GM12878 (cell line): ENCODE measurements around the gene HINT2. TPM values are rescaled to one million over a fixed set of nuclear protein-coding genes. Genes with fewer than 3 reads are reported as not detected.

Experiments used
- ATAC-seq: fragments of 200-7000 bp; cut with Tn5 transposase; 3 replicates; pipeline ENCODE4 v1.9.1; 2020; ENCODE audit warnings: mild to moderate bottlenecking, moderate library complexity
- BruUV-seq: library from RNA; stranded (reverse); fragments of 400-500 nt; replicated peaks from 2 replicates; lab custom pipeline; 2021; lab: Mats Ljungman, UMichigan
- CTCF ChIA-PET: fragments of 300-600 bp; sonication (Branson Sonifier 250); formaldehyde crosslinking; extraction: SDS; loops from one replicate; lab custom pipeline; 2021; ENCODE audit warnings: inconsistent platforms; lab: Yijun Ruan, JAX
- POLR2A ChIA-PET: fragments of 350-600 bp; formaldehyde crosslinking; extraction: SDS; loops from one replicate; lab custom pipeline; 2021; ENCODE audit warnings: inconsistent platforms; lab: Charles Lee
- RAD21 ChIA-PET: fragments of 300-600 bp; sonication (Branson Sonifier 250); formaldehyde crosslinking; loops from one replicate; lab custom pipeline; 2023; ENCODE audit warnings: antibody characterized with exemption; ENCODE audit not compliant: unreplicated experiment; lab: Charles Lee
- SMC1A ChIA-PET: fragments of 300-600 bp; sonication (Branson Sonifier 250); formaldehyde crosslinking; loops from one replicate; lab custom pipeline; 2023; ENCODE audit not compliant: unreplicated experiment, uncharacterized antibody; lab: Charles Lee
- DNase-seq: peaks from one replicate; pipeline ENCODE4 v3.0.0-alpha.2; 2011; ENCODE audit warnings: low read depth, low spot score
- FAIRE-seq: peaks from 3 replicates; lab custom pipeline; 2011; peaks lifted over from hg19 to GRCh38; lab: Jason Lieb, UNC
- H2AFZ ChIP-seq: 2 replicates; pipeline ENCODE4 v1.6.0; 2011; ENCODE audit warnings: low read depth, low read length, control low read depth; ENCODE audit not compliant: control insufficient read depth
- H3K27ac ChIP-seq: 2 replicates; pipeline ENCODE4 v1.5.1; 2011; ENCODE audit warnings: control low read depth; ENCODE audit not compliant: control insufficient read depth, insufficient read depth
- H3K27me3 ChIP-seq, 2 experiments: replicated peaks in 1 of 2; 2 replicates each; pipeline versions ENCODE4 v1.6.0 to v1.6.1; 2011; ENCODE audit warnings: low read length in 1 of 2; ENCODE audit not compliant: control insufficient read depth in 2 of 2, insufficient read depth in 2 of 2
- H3K36me3 ChIP-seq, 2 experiments: 2 replicates each; pipeline ENCODE4 v1.5.1; 2011; ENCODE audit warnings: low read length in 1 of 2; ENCODE audit not compliant: control insufficient read depth in 2 of 2, insufficient read depth in 2 of 2
- H3K4me1 ChIP-seq: 2 replicates; pipeline ENCODE4 v1.6.1; 2011; ENCODE audit warnings: mild to moderate bottlenecking, low read length, moderate library complexity, mixed read lengths; ENCODE audit not compliant: control insufficient read depth, insufficient read depth
- H3K4me2 ChIP-seq: 2 replicates; pipeline ENCODE4 v1.6.0; 2011; ENCODE audit warnings: control low read depth; ENCODE audit not compliant: control insufficient read depth, insufficient read depth
- H3K4me3 ChIP-seq: fragments of 200-600 bp; sonication (generic); 2 replicates; pipeline ENCODE4 v1.5.1; 2016
- H3K79me2 ChIP-seq: 2 replicates; pipeline ENCODE4 v1.6.0; 2011; ENCODE audit warnings: low read length; ENCODE audit not compliant: control insufficient read depth, insufficient read depth
- H3K9ac ChIP-seq: 2 replicates; pipeline ENCODE4 v1.8.0; 2011; ENCODE audit warnings: low read length, control low read depth, mixed read lengths; ENCODE audit not compliant: control insufficient read depth, insufficient read depth
- H3K9me3 ChIP-seq: replicated peaks from 3 replicates; pipeline ENCODE4 v1.5.1; 2011; ENCODE audit warnings: mild to moderate bottlenecking, low read length; ENCODE audit not compliant: control insufficient read depth, insufficient read depth
- H4K20me1 ChIP-seq: 2 replicates; pipeline ENCODE4 v1.6.0; 2011; ENCODE audit not compliant: control insufficient read depth, insufficient read depth
- BCL3 ChIP-seq: IDR thresholded peaks from 2 replicates; pipeline ENCODE4 v1.6.1; 2011; ENCODE audit warnings: borderline replicate concordance, low read depth, mild to moderate bottlenecking, moderate library complexity, low read length; ENCODE audit not compliant: insufficient read depth, poor library complexity, severe bottlenecking
- BHLHE40 ChIP-seq, 2 experiments: fragments of 450-650 bp in 1 of 2; IDR thresholded peaks; 2 replicates each; pipeline ENCODE4 v1.6.1; 2011 to 2017; ENCODE audit warnings: low read depth in 2 of 2, borderline replicate concordance in 1 of 2, improper control_type of control experiment in 1 of 2, low read length in 1 of 2, mild to moderate bottlenecking in 1 of 2
- CUX1 ChIP-seq: IDR thresholded peaks from 2 replicates; pipeline ENCODE4 v1.6.1; 2012; ENCODE audit warnings: improper control_type of control experiment, low read depth, low read length; ENCODE audit not compliant: insufficient replicate concordance
- EED ChIP-seq: sonication (generic); IDR thresholded peaks from 2 replicates; pipeline ENCODE4 v1.6.1; 2016; ENCODE audit warnings: antibody characterized with exemption, low read depth
- FOXM1 ChIP-seq: IDR thresholded peaks from 2 replicates; pipeline ENCODE4 v1.6.1; 2012; ENCODE audit warnings: low read depth, mild to moderate bottlenecking, inconsistent platforms, low read length, moderate library complexity
- GATAD2B ChIP-seq: fragments of 450-650 bp; conservative IDR thresholded peaks from 2 replicates; pipeline ENCODE4 v1.6.1; 2017; ENCODE audit warnings: low read depth, mild to moderate bottlenecking, moderate library complexity
- MEF2B ChIP-seq: fragments of 450-650 bp; IDR thresholded peaks from 2 replicates; pipeline ENCODE4 v1.6.1; 2018; ENCODE audit warnings: mild to moderate bottlenecking, moderate library complexity; ENCODE audit not compliant: partially characterized antibody, poor library complexity, severe bottlenecking
- PAX5 ChIP-seq: IDR thresholded peaks from 2 replicates; pipeline ENCODE4 v1.6.1; 2011; ENCODE audit warnings: low read depth, low read length, borderline replicate concordance
- POLR2AphosphoS2 ChIP-seq: IDR thresholded peaks from 2 replicates; pipeline ENCODE4 v1.6.1; 2011; ENCODE audit warnings: low read depth, mild to moderate bottlenecking, low read length, improper control_type of control experiment, moderate library complexity
- RELB ChIP-seq: fragments of 450-650 bp; IDR thresholded peaks from 2 replicates; pipeline ENCODE4 v1.6.1; 2017; ENCODE audit warnings: low read depth, mild to moderate bottlenecking, moderate library complexity
- YBX1 ChIP-seq: fragments of 450-650 bp; IDR thresholded peaks from 2 replicates; pipeline ENCODE4 v1.6.1; 2016; ENCODE audit warnings: antibody characterized with exemption
- WGBS: methylation state at CpG from one replicate; pipeline ENCODE4 v1.1.6; 2016; ENCODE audit warnings: low lambda C conversion rate; ENCODE audit not compliant: insufficient replicate concordance, insufficient coverage; ENCODE audit errors: missing lambda C conversion rate; 5-methylcytosine and 5-hydroxymethylcytosine counted together
- in situ Hi-C: fragments of 300-500 bp; cut with MboI; formaldehyde crosslinking; loops from 9 replicates; pipeline ENCODE4 v1.14.3; 2018; ENCODE audit warnings: mixed read lengths
- intact Hi-C: fragments of 100-400 bp; cut with micrococcal nuclease; formaldehyde crosslinking; loops from one replicate; pipeline ENCODE4 v1.14.2; 2022; ENCODE audit not compliant: unreplicated experiment
- polyA plus RNA-seq, 11 experiments: library from polyadenylated mRNA; depleted of rRNA in 4 of 11; unstranded in 6 of 11; stranded (reverse) in 5 of 11; fragments of >200 nt; fragmentation: Nextera tagmentation in 4 of 11; fragmentation: Illumina TruSeq in 1 of 11; extraction: Ambion mirVana in 4 of 11; extraction: Trizol in 1 of 11; gene quantifications; 1 replicate in 1 of 11; 2 replicates in 10 of 11; pipeline versions ENCODE4 v1.2.1 to v1.2.3, GENCODE V29; 2011 to 2016; ENCODE audit warnings: inconsistent platforms in 2 of 11, missing spikeins in 2 of 11, low read depth in 1 of 11
- total RNA-seq, 4 experiments: library from RNA; depleted of rRNA in 3 of 4; stranded (reverse); fragments of >200 nt in 3 of 4; fragmentation: Illumina TruSeq in 1 of 4; extraction: Trizol in 1 of 4; gene quantifications; 2 replicates each; pipeline versions ENCODE4 v1.2.1 to v1.2.3, GENCODE V29; 2013 to 2021

HINT2 gene
- total and polyA plus RNA-seq, 10 of the 15 experiments (the other 5 are each of a cell fraction or from before 2014, with no cell fraction given), result 12.1 to 144 (median 51.7) TPM

GRCh38 chr9:35847792-35848572 is 33.1 kb upstream of the HINT2 start:
- no peaks in the 10 kb centered on the region for H3K36me3 ChIP-seq
- intact Hi-C loops, result no loop called here
- ChIA-PET POLR2A (interaction anchor here (0.6 to 8.0 kb wide), 6 partner anchors 9 to 72 kb away, joined by 3 to 80 read pairs (median 3); partner anchors contain the start of gene SPAG8), CTCF (interaction anchor here (0.7 to 2.8 kb wide), 9 partner anchors 8 to 119 kb away, joined by 3 to 34 read pairs (median 6); partner anchors contain the start of gene SPAG8), RAD21 (interaction anchor here (0.8 to 2.7 kb wide), 6 partner anchors 14 to 58 kb away, joined by 4 to 21 read pairs (median 7); partner anchors contain the start of gene SPAG8), SMC1A (interaction anchor here (1.0 to 7.9 kb wide), 7 partner anchors 9 to 117 kb away, joined by 3 to 118 read pairs (median 4); partner anchors contain the start of gene SPAG8)
- no peaks in the 10 kb centered on the region for H3K9me3 ChIP-seq
- in situ Hi-C loops, result no loop called here
- H3K79me2 ChIP-seq, result no peaks in the 10 kb centered on the region
- peak overlapping the region; percentile 91 for H3K4me2 ChIP-seq
- FAIRE-seq (peak; percentile 89), DNase-seq (peak; percentile 87), ATAC-seq (peak; percentile 96)
- peak overlapping the region; percentile 70 for H2AFZ ChIP-seq
- 24% methylated on average over 4 of the region's 4 CpGs for WGBS
- peak overlapping the region; percentile 23; the same call in 1 of the 2 replicates for H3K4me3 ChIP-seq
- no peaks in the 10 kb centered on the region for H4K20me1 ChIP-seq
- H3K27ac ChIP-seq, result peak overlapping the region; percentile 74
- H3K9ac ChIP-seq, result peak overlapping the region; percentile 49; the same call in 1 of the 2 replicates
- no peaks in the 10 kb centered on the region for H3K27me3 ChIP-seq
- peaks cover 56% of the 10 kb centered on the region for H3K4me1 ChIP-seq
- BruUV-seq, result no TSS peak
- TF ChIP-seq GATAD2B (no peak), BCL3 (no peak), PAX5 (peak; percentile 61; the same call in 1 of the 2 replicates), MEF2B (peak; percentile 74), BHLHE40 (IDR thresholded peaks at IDR 0.05; ENCODE audit: borderline replicate concordance in 1 of 2, low read depth in 2 of 2, low read length in 1 of 2) (peak in 1 of 2 experiments; percentile 16; a peak in 1 of 4 replicates), CUX1 (no peak), FOXM1 (0 out of 2 replicates have a peak, but pooled peaks have one; percentile 45), POLR2AphosphoS2 (no peak), YBX1 (no peak), RELB (peak; percentile 58; the same call in 1 of the 2 replicates), EED (0 out of 2 replicates have a peak, but pooled peaks have one; percentile 12)
